Activated naive CD4-positive, alpha-beta T cell treated with anti-CD3 and anti-CD28 coated beads for 36 hours (primary cell): ENCODE results near the gene ZNF827. TPM values are rescaled to one million over a fixed set of nuclear protein-coding genes. Genes with fewer than 3 reads are reported as not detected.
A peak's percentile ranks its signal among the peaks of the same experiment; 100 is the strongest.

Source experiments
- CTCF ChIA-PET: fragments of 350-600 bp; sonication (Branson Sonifier 250); formaldehyde crosslinking; loops from one replicate; lab custom pipeline; 2021; ENCODE audit warnings: antibody characterized with exemption; lab: Charles Lee
- DNase-seq: peaks from one replicate; pipeline ENCODE4 v3.0.0-alpha.2; 2020
- H3K27ac Mint-ChIP-seq: one replicate; pipeline ENCODE4 v1.8.0; 2021; ENCODE audit warnings: mild to moderate bottlenecking, mixed read lengths
- H3K27me3 Mint-ChIP-seq: one replicate; pipeline ENCODE4 v1.8.0; 2021; ENCODE audit warnings: low read depth, mixed read lengths
- H3K36me3 Mint-ChIP-seq: one replicate; pipeline ENCODE4 v1.8.0; 2021; ENCODE audit warnings: low read depth, mixed read lengths
- H3K4me1 Mint-ChIP-seq: one replicate; pipeline ENCODE4 v1.8.0; 2021; ENCODE audit warnings: low read depth, mixed read lengths
- H3K4me3 Mint-ChIP-seq: one replicate; pipeline ENCODE4 v1.8.0; 2021; ENCODE audit warnings: mild to moderate bottlenecking, moderate library complexity, mixed read lengths
- H3K9me3 Mint-ChIP-seq: one replicate; pipeline ENCODE4 v1.8.0; 2021; ENCODE audit warnings: mixed read lengths
- intact Hi-C: fragments of 100-400 bp; cut with micrococcal nuclease; formaldehyde crosslinking; loops from one replicate; pipeline ENCODE4 v1.15.1; 2023
- total RNA-seq, 2 experiments: library from RNA; stranded (reverse); gene quantifications; one replicate each; pipeline ENCODE4 v1.2.3, GENCODE V29; 2021

The ZNF827 gene
- total RNA-seq, 2 experiments from 2014 or later = 15.6 to 17.5 TPM

GRCh38 chr4:145819101-145819852, 119.3 kb downstream of the ZNF827 start:
- Mint-ChIP-seq H3K9me3 (no peaks in the 10 kb centered on the region), H3K27me3 (no peaks in the 10 kb centered on the region), H3K4me1 (peaks cover 9% of the 10 kb centered on the region), H3K36me3 (peaks cover 64% of the 10 kb centered on the region), H3K4me3 (no peak overlapping the region), H3K27ac (no peak overlapping the region)
- CTCF ChIA-PET = interaction anchor here (0.7 to 1.1 kb wide), 3 partner anchors 8 to 774 kb away, joined by 3 read pairs; no protein-coding TSS in a partner anchor
- intact Hi-C loops = no loop called here
- DNase-seq = no peak

GRCh38 chr4:145818011-145818410, 120.6 kb downstream of the ZNF827 start:
- no peak overlapping the region for H3K27ac Mint-ChIP-seq
- no peak overlapping the region for H3K4me3 Mint-ChIP-seq
- CTCF ChIA-PET = interaction anchor here (1.0 kb wide), 1 partner anchor 10 kb away, joined by 3 read pairs; no protein-coding TSS in a partner anchor
- H3K27me3 Mint-ChIP-seq = no peaks in the 10 kb centered on the region
- DNase-seq = no peak
- intact Hi-C loops = no loop called here
- H3K4me1 Mint-ChIP-seq = peaks cover 9% of the 10 kb centered on the region
- no peaks in the 10 kb centered on the region for H3K9me3 Mint-ChIP-seq
- peaks cover 64% of the 10 kb centered on the region for H3K36me3 Mint-ChIP-seq

- Mint-ChIP-seq H3K36me3 (peaks cover 68% of the 10 kb centered on the region), H3K4me1 (peaks cover 9% of the 10 kb centered on the region), H3K27ac (no peak overlapping the region), H3K27me3 (no peaks in the 10 kb centered on the region), H3K4me3 (no peak overlapping the region), H3K9me3 (peaks cover 2% of the 10 kb centered on the region)
- CTCF ChIA-PET = no interaction called here
- intact Hi-C loops = no loop called here
- DNase-seq = no peak
Observed at GRCh38 chr4:145816091-145816490, 122.5 kb downstream of the ZNF827 start.

GRCh38 chr4:145815626-145816025, 123.0 kb downstream of the ZNF827 start:
- peaks cover 10% of the 10 kb centered on the region for H3K4me1 Mint-ChIP-seq
- H3K36me3 Mint-ChIP-seq = peaks cover 67% of the 10 kb centered on the region
- no peaks in the 10 kb centered on the region for H3K27me3 Mint-ChIP-seq
- no peak overlapping the region for H3K4me3 Mint-ChIP-seq
- H3K27ac Mint-ChIP-seq = no peak overlapping the region
- no peak for DNase-seq
- peaks cover 2% of the 10 kb centered on the region for H3K9me3 Mint-ChIP-seq
- intact Hi-C loops = no loop called here
- CTCF ChIA-PET = no interaction called here

GRCh38 chr4:145815027-145815612, 123.5 kb downstream of the ZNF827 start:
- H3K27ac Mint-ChIP-seq = no peak overlapping the region

GRCh38 chr4:145814246-145814645, 124.4 kb downstream of the ZNF827 start:
- intact Hi-C loops = no loop called here
- peaks cover 69% of the 10 kb centered on the region for H3K36me3 Mint-ChIP-seq
- H3K27ac Mint-ChIP-seq = no peak overlapping the region
- H3K9me3 Mint-ChIP-seq = peaks cover 5% of the 10 kb centered on the region
- H3K4me1 Mint-ChIP-seq = peaks cover 21% of the 10 kb centered on the region
- CTCF ChIA-PET = interaction anchor here (0.5 kb wide), 1 partner anchor 633 kb away, joined by 5 read pairs; no protein-coding TSS in a partner anchor
- no peak for DNase-seq
- no peak overlapping the region for H3K4me3 Mint-ChIP-seq
- no peaks in the 10 kb centered on the region for H3K27me3 Mint-ChIP-seq

More at GRCh38 chr4:145815027-145815612, 123.5 kb downstream of the ZNF827 start:
- H3K4me3 Mint-ChIP-seq = no peak overlapping the region
- peaks cover 13% of the 10 kb centered on the region for H3K4me1 Mint-ChIP-seq
- H3K27me3 Mint-ChIP-seq = no peaks in the 10 kb centered on the region
- CTCF ChIA-PET = no interaction called here
- H3K9me3 Mint-ChIP-seq = peaks cover 2% of the 10 kb centered on the region
- intact Hi-C loops = no loop called here
- peaks cover 67% of the 10 kb centered on the region for H3K36me3 Mint-ChIP-seq
- no peak for DNase-seq

GRCh38 chr4:145812919-145813318, 125.7 kb downstream of the ZNF827 start:
- H3K27me3 Mint-ChIP-seq = no peaks in the 10 kb centered on the region
- DNase-seq = no peak
- CTCF ChIA-PET = no interaction called here
- H3K27ac Mint-ChIP-seq = no peak overlapping the region
- H3K4me1 Mint-ChIP-seq = peaks cover 35% of the 10 kb centered on the region
- H3K4me3 Mint-ChIP-seq = no peak overlapping the region
- H3K36me3 Mint-ChIP-seq = peaks cover 68% of the 10 kb centered on the region
- H3K9me3 Mint-ChIP-seq = peaks cover 5% of the 10 kb centered on the region
- intact Hi-C loops = no loop called here

GRCh38 chr4:145808848-145809512, 129.6 kb downstream of the ZNF827 start:
- H3K4me1 Mint-ChIP-seq = peaks cover 44% of the 10 kb centered on the region
- CTCF ChIA-PET = interaction anchor here (1.1 kb wide), 1 partner anchor 18 kb away, joined by 3 read pairs; no protein-coding TSS in a partner anchor
- H3K9me3 Mint-ChIP-seq = peaks cover 5% of the 10 kb centered on the region
- H3K36me3 Mint-ChIP-seq = peaks cover 48% of the 10 kb centered on the region
- no peaks in the 10 kb centered on the region for H3K27me3 Mint-ChIP-seq
- no peak overlapping the region for H3K4me3 Mint-ChIP-seq
- H3K27ac Mint-ChIP-seq = peak overlapping the region; percentile 91
- DNase-seq = peak; percentile 19
- intact Hi-C loops = loop anchor here (1.0 to 10.0 kb wide), 13 partner anchors 20 to 716 kb away; partner anchors contain the start of genes ABCE1, ANAPC10, MMAA and OTUD4

- peak overlapping the region; percentile 46 for H3K4me3 Mint-ChIP-seq
- CTCF ChIA-PET = interaction anchor here (1.0 to 1.4 kb wide), 3 partner anchors 19 to 191 kb away, joined by 3 to 4 read pairs (median 3); no protein-coding TSS in a partner anchor
- no peaks in the 10 kb centered on the region for H3K27me3 Mint-ChIP-seq
- peaks cover 5% of the 10 kb centered on the region for H3K9me3 Mint-ChIP-seq
- peak; percentile 74 for DNase-seq
- H3K27ac Mint-ChIP-seq = peak overlapping the region; percentile 91
- peaks cover 44% of the 10 kb centered on the region for H3K36me3 Mint-ChIP-seq
- intact Hi-C loops = loop anchor here (1.0 to 10.0 kb wide), 13 partner anchors 21 to 717 kb away; partner anchors contain the start of genes ABCE1, ANAPC10, MMAA and OTUD4
- peaks cover 44% of the 10 kb centered on the region for H3K4me1 Mint-ChIP-seq
Observed at GRCh38 chr4:145808021-145808650, 130.5 kb downstream of the ZNF827 start.

GRCh38 chr4:145805490-145805889, 133.1 kb downstream of the ZNF827 start:
- Mint-ChIP-seq H3K4me3 (no peak overlapping the region), H3K36me3 (peaks cover 26% of the 10 kb centered on the region), H3K9me3 (peaks cover 3% of the 10 kb centered on the region), H3K27me3 (no peaks in the 10 kb centered on the region), H3K4me1 (peaks cover 42% of the 10 kb centered on the region), H3K27ac (no peak overlapping the region)
- no peak for DNase-seq
- intact Hi-C loops = loop anchor here (10.0 kb wide), 1 partner anchor 719 kb away; the partner anchor contains the start of gene SLC10A7
- CTCF ChIA-PET = interaction anchor here (1.7 kb wide), 1 partner anchor 25 kb away, joined by 5 read pairs; no protein-coding TSS in a partner anchor

- no peak for DNase-seq
- H3K4me3 Mint-ChIP-seq = no peak overlapping the region
- peaks cover 30% of the 10 kb centered on the region for H3K4me1 Mint-ChIP-seq
- CTCF ChIA-PET = no interaction called here
- peaks cover 17% of the 10 kb centered on the region for H3K36me3 Mint-ChIP-seq
- intact Hi-C loops = loop anchor here (10.0 kb wide), 1 partner anchor 721 kb away; the partner anchor contains the start of gene SLC10A7
- no peaks in the 10 kb centered on the region for H3K9me3 Mint-ChIP-seq
- no peaks in the 10 kb centered on the region for H3K27me3 Mint-ChIP-seq
- no peak overlapping the region for H3K27ac Mint-ChIP-seq
Observed at GRCh38 chr4:145804116-145804515, 134.5 kb downstream of the ZNF827 start.
